ENCODE results near the gene MYO3B. TPM values are rescaled to one million over a fixed set of nuclear protein-coding genes. Genes with fewer than 3 reads are reported as not detected.

MYO3B gene
- total RNA-seq, 1 experiment from 2014 or later, result 0.52 TPM

GRCh38 chr2:170206805-170207407 lies 29.0 kb downstream of the MYO3B start:
- Histone ChIP-seq H3K36me3 (ENCODE audit: insufficient read depth, low read length, poor library complexity, severe bottlenecking) (no peaks in the 10 kb centered on the region), H3K27ac (ENCODE audit: low read depth, low read length, poor library complexity, severe bottlenecking) (no peak overlapping the region), H3K4me3 (ENCODE audit: low read depth, low read length, poor library complexity, severe bottlenecking) (no peak overlapping the region), H3K9me3 (ENCODE audit: low read depth, low read length, poor library complexity, severe bottlenecking) (peaks cover 10% of the 10 kb centered on the region), H3K4me1 (ENCODE audit: insufficient read depth, low read length, poor library complexity, severe bottlenecking) (no peaks in the 10 kb centered on the region), H3K27me3 (replicated peaks; ENCODE audit: insufficient read depth, low read depth, low read length, poor library complexity) (no peaks in the 10 kb centered on the region)
- ChIA-PET CTCF (no interaction called here), POLR2A (ENCODE audit: low non-redundant PET) (no interaction called here)
- no peak for DNase-seq (ENCODE audit: low spot score)
- intact Hi-C loops (cut with micrococcal nuclease; ENCODE audit: unreplicated experiment), result no loop called here
- no TSS peak for BruUV-seq (replicated peaks)
- TF ChIP-seq CTCF (conservative IDR thresholded peaks at IDR 0.05; ENCODE audit: low read depth, low read length) (no peak), EZH2 (IDR thresholded peaks at IDR 0.05; ENCODE audit: borderline replicate concordance, low read depth, low read length, poor library complexity, severe bottlenecking) (no peak)

- ChIA-PET POLR2A (ENCODE audit: low non-redundant PET) (no interaction called here), CTCF (no interaction called here)
- H3K27me3 ChIP-seq (replicated peaks; ENCODE audit: insufficient read depth, low read depth, low read length, poor library complexity), result no peaks in the 10 kb centered on the region
- peaks cover 10% of the 10 kb centered on the region for H3K9me3 ChIP-seq (ENCODE audit: low read depth, low read length, poor library complexity, severe bottlenecking)
- no peaks in the 10 kb centered on the region for H3K36me3 ChIP-seq (ENCODE audit: insufficient read depth, low read length, poor library complexity, severe bottlenecking)
- BruUV-seq (replicated peaks), result no TSS peak
- no peak overlapping the region for H3K4me3 ChIP-seq (ENCODE audit: low read depth, low read length, poor library complexity, severe bottlenecking)
- DNase-seq (ENCODE audit: low spot score), result no peak
- no peaks in the 10 kb centered on the region for H3K4me1 ChIP-seq (ENCODE audit: insufficient read depth, low read length, poor library complexity, severe bottlenecking)
- no peak overlapping the region for H3K27ac ChIP-seq (ENCODE audit: low read depth, low read length, poor library complexity, severe bottlenecking)
- intact Hi-C loops (cut with micrococcal nuclease; ENCODE audit: unreplicated experiment), result no loop called here
- TF ChIP-seq CTCF (conservative IDR thresholded peaks at IDR 0.05; ENCODE audit: low read depth, low read length), result no peak
- TF ChIP-seq EZH2 (IDR thresholded peaks at IDR 0.05; ENCODE audit: borderline replicate concordance, low read depth, low read length, poor library complexity, severe bottlenecking), result no peak
Measured at GRCh38 chr2:170207901-170208300, 30.0 kb downstream of the MYO3B start.

GRCh38 chr2:170208967-170209366 lies 31.0 kb downstream of the MYO3B start:
- intact Hi-C loops (cut with micrococcal nuclease; ENCODE audit: unreplicated experiment), result no loop called here
- ChIA-PET POLR2A (ENCODE audit: low non-redundant PET) (no interaction called here), CTCF (no interaction called here)
- no peak overlapping the region for H3K27ac ChIP-seq (ENCODE audit: low read depth, low read length, poor library complexity, severe bottlenecking)
- H3K27me3 ChIP-seq (replicated peaks; ENCODE audit: insufficient read depth, low read depth, low read length, poor library complexity), result no peaks in the 10 kb centered on the region
- no peak for DNase-seq (ENCODE audit: low spot score)
- TF ChIP-seq EZH2 (IDR thresholded peaks at IDR 0.05; ENCODE audit: borderline replicate concordance, low read depth, low read length, poor library complexity, severe bottlenecking) (no peak), CTCF (conservative IDR thresholded peaks at IDR 0.05; ENCODE audit: low read depth, low read length) (no peak)
- H3K4me3 ChIP-seq (ENCODE audit: low read depth, low read length, poor library complexity, severe bottlenecking), result no peak overlapping the region
- BruUV-seq (replicated peaks), result no TSS peak
- no peaks in the 10 kb centered on the region for H3K36me3 ChIP-seq (ENCODE audit: insufficient read depth, low read length, poor library complexity, severe bottlenecking)
- H3K9me3 ChIP-seq (ENCODE audit: low read depth, low read length, poor library complexity, severe bottlenecking), result peaks cover 10% of the 10 kb centered on the region
- H3K4me1 ChIP-seq (ENCODE audit: insufficient read depth, low read length, poor library complexity, severe bottlenecking), result no peaks in the 10 kb centered on the region
